Measurements from ENCODE around the gene DDIAS. TPM values are rescaled to one million over a fixed set of nuclear protein-coding genes. Genes with fewer than 3 reads are reported as not detected.

Gene DDIAS
- total and polyA plus RNA-seq, 9 of the 15 experiments (the other 6 are each of a cell fraction or from before 2014, with no cell fraction given), result 9.4 to 27.2 (median 23.3) TPM

- Histone ChIP-seq H3K79me2 (ENCODE audit: control insufficient read depth, insufficient read depth, low read length) (no peaks in the 10 kb centered on the region), H2AFZ (ENCODE audit: low read depth, low read length) (no peak overlapping the region), H3K4me1 (replicated peaks in 1 of 2; ENCODE audit: control insufficient read depth in 2 of 2, insufficient read depth in 2 of 2, low read length in 2 of 2) (peaks cover 6 to 8% of the 10 kb centered on the region in 2 experiments; a peak in 2 of 5 replicates), H3K27ac (ENCODE audit: extremely low read depth, low read depth, low read length) (no peak overlapping the region), H3K9ac (ENCODE audit: insufficient read depth in 1 of 2, low read depth in 2 of 2, low read length in 2 of 2) (no peak overlapping the region), H4K20me1 (replicated peaks; ENCODE audit: control insufficient read depth, insufficient read depth, low read length) (no peaks in the 10 kb centered on the region), H3K4me3 (no peak overlapping the region), H3K9me3 (replicated peaks; ENCODE audit: control insufficient read depth, insufficient read depth, low read depth, low read length) (no peaks in the 10 kb centered on the region), H3K36me3 (ENCODE audit: control insufficient read depth, insufficient read depth, low read length) (no peaks in the 10 kb centered on the region), H3K4me2 (ENCODE audit: insufficient read depth, low read length) (no peak overlapping the region), H3K9me1 (ENCODE audit: control insufficient read depth, insufficient read depth, low read length) (no peaks in the 10 kb centered on the region), H3K27me3 (ENCODE audit: control insufficient read depth in 2 of 2, insufficient read depth in 2 of 2, low read length in 2 of 2) (no peaks in the 10 kb centered on the region)
- intact Hi-C loops (cut with micrococcal nuclease), result loop anchor here (5.0 kb wide), 1 partner anchor 472 kb away; no protein-coding TSS in a partner anchor
- CTCF ChIA-PET (ENCODE audit: low intra/inter-chr PET ratio), result no interaction called here
- FAIRE-seq (no peak), DNase-seq (ENCODE audit: extremely low read depth in 1 of 4, low spot score in 3 of 4) (no peak), ATAC-seq (no peak)
- POLR2A ChIA-PET, result interaction anchor here (1.3 kb wide), 1 partner anchor 80 kb away, joined by 4 read pairs; the partner anchor contains the start of gene PRCP
- in situ Hi-C loops (cut with MboI), result no loop called here
- BruUV-seq (replicated peaks), result no TSS peak
- TF ChIP-seq NR0B1 (IDR thresholded peaks at IDR 0.05; ENCODE audit: partially characterized antibody) (no peak), ZNF124 (CRISPR knock-in tag; IDR thresholded peaks at IDR 0.05) (no peak), EZH2 (IDR thresholded peaks at IDR 0.05; ENCODE audit: borderline replicate concordance, low read depth, low read length) (no peak), REST (IDR thresholded peaks at IDR 0.05; ENCODE audit: borderline replicate concordance) (no peak), REST (CRISPR knock-in tag; IDR thresholded peaks at IDR 0.05; ENCODE audit: low read depth) (no peak), IRF2 (CRISPR knock-in tag; IDR thresholded peaks at IDR 0.05) (no peak), IRF9 (tag; IDR thresholded peaks at IDR 0.05) (no peak), POLR2G (IDR thresholded peaks at IDR 0.05; ENCODE audit: low read depth, low read length) (no peak), SP1 (CRISPR knock-in tag; IDR thresholded peaks at IDR 0.05) (no peak), SPI1 (IDR thresholded peaks at IDR 0.05; ENCODE audit: borderline replicate concordance, low read depth, low read length) (no peak), CHD4 (IDR thresholded peaks at IDR 0.05; ENCODE audit: insufficient read depth, insufficient replicate concordance, low read depth, low read length, poor library complexity, severe bottlenecking) (no peak)
Observed at GRCh38 chr11:82980292-82980691, 78.8 kb downstream of the DDIAS start.
